Activated B cell treated with CpG ODN at 0.5 μM for 24 hours (primary cell): ENCODE measurements around the gene ZFYVE16. TPM values are rescaled to one million over a fixed set of nuclear protein-coding genes. Genes with fewer than 3 reads are reported as not detected.
"Not testable (repeated sequence)": the region's sequence is repeated elsewhere in the genome, so short reads cannot be mapped to it uniquely, and the experiment has no call there.

Source experiments
- ATAC-seq: fragments of 200-7000 bp; cut with Tn5 transposase; one replicate; pipeline ENCODE4 v1.10.0; 2021; ENCODE audit warnings: low read depth, mild to moderate bottlenecking, moderate library complexity
- CTCF ChIA-PET: fragments of 350-600 bp; sonication (Branson Sonifier 250); formaldehyde crosslinking; loops from one replicate; lab custom pipeline; 2021; ENCODE audit warnings: antibody characterized with exemption; lab: Charles Lee
- POLR2A ChIA-PET: fragments of 350-600 bp; sonication (Branson Sonifier 250); formaldehyde crosslinking; loops from one replicate; lab custom pipeline; 2021; ENCODE audit warnings: antibody characterized with exemption; lab: Charles Lee
- DNase-seq: peaks from one replicate; pipeline ENCODE4 v3.0.0; 2022
- H3K27ac Mint-ChIP-seq: one replicate; pipeline ENCODE4 v1.8.0; 2020; ENCODE audit warnings: mixed read lengths
- H3K27me3 Mint-ChIP-seq: one replicate; pipeline ENCODE4 v1.8.0; 2021; ENCODE audit warnings: mixed read lengths
- H3K36me3 Mint-ChIP-seq: one replicate; pipeline ENCODE4 v1.8.0; 2021; ENCODE audit warnings: low read depth, mixed read lengths
- H3K4me1 Mint-ChIP-seq: one replicate; pipeline ENCODE4 v1.8.0; 2021; ENCODE audit warnings: mixed read lengths
- H3K4me3 Mint-ChIP-seq: one replicate; pipeline ENCODE4 v1.8.0; 2020; ENCODE audit warnings: mild to moderate bottlenecking, mixed read lengths
- H3K9me3 Mint-ChIP-seq: one replicate; pipeline ENCODE4 v1.8.0; 2020; ENCODE audit warnings: mixed read lengths
- intact Hi-C: fragments of 100-400 bp; cut with micrococcal nuclease; formaldehyde crosslinking; loops from one replicate; pipeline ENCODE4 v1.15.1; 2024
- total RNA-seq: library from RNA; stranded (reverse); gene quantifications from 2 replicates; pipeline ENCODE4 v1.2.3, GENCODE V29; 2022
- TF ChIP-seq, protein P1 (sequence below): fragments of 200-600 bp; IDR thresholded peaks from one replicate; pipeline ENCODE4 v1.8.0; 2022; ENCODE audit warnings: antibody characterized with exemption, mild to moderate bottlenecking

The ZFYVE16 gene
- total RNA-seq, 1 donor from 2014 or later, result 21.1 TPM

DNA sequence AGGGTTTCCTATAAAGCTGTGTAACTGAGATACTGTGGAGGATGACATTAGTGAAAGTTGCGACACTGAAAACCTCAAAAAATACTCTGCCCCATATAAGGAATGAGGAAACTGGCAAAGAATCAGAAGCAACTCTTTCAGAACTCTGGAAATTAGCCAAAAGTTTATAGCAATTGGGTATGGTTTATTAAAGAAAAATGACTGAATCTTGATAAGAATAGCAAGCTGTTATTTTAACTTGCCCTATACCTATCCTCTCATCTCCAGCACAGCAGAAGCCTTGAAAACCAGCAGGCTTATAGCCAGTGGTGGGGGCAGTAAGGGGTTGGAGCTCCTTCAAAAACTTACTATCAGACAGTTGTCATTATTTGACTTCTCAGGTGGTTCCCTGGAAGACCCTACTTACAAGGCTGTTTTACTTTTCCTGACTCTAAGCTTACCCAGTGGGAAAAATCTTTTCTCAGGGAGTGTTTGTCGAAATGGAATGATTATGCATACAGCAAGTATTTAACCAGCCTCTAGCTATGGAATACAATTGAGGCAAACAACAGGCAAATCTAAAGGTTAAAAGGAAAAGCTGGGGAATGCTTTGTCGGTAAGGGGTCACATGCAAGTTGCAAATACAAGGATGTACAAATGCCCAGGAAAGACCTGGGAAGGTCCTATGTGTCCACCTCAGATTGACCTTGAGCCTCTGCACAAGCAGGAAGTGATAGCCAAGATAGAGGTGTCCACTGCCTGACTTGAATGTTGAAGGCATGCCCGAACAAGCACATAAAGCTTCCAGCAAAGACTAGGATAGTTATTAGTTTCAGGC lies 59.0 kb downstream of the ZFYVE16 start:
- TF ChIP-seq, protein P1, sequence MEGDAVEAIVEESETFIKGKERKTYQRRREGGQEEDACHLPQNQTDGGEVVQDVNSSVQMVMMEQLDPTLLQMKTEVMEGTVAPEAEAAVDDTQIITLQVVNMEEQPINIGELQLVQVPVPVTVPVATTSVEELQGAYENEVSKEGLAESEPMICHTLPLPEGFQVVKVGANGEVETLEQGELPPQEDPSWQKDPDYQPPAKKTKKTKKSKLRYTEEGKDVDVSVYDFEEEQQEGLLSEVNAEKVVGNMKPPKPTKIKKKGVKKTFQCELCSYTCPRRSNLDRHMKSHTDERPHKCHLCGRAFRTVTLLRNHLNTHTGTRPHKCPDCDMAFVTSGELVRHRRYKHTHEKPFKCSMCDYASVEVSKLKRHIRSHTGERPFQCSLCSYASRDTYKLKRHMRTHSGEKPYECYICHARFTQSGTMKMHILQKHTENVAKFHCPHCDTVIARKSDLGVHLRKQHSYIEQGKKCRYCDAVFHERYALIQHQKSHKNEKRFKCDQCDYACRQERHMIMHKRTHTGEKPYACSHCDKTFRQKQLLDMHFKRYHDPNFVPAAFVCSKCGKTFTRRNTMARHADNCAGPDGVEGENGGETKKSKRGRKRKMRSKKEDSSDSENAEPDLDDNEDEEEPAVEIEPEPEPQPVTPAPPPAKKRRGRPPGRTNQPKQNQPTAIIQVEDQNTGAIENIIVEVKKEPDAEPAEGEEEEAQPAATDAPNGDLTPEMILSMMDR, result no peak
- Mint-ChIP-seq H3K36me3 (peaks cover 82% of the 10 kb centered on the region), H3K9me3 (peaks cover 35% of the 10 kb centered on the region), H3K4me1 (no peaks in the 10 kb centered on the region), H3K4me3 (no peak overlapping the region), H3K27ac (no peak overlapping the region), H3K27me3 (no peaks in the 10 kb centered on the region)
- CTCF ChIA-PET, result no interaction called here
- POLR2A ChIA-PET, result no interaction called here
- intact Hi-C loops, result no loop called here
- no peak for DNase-seq
- ATAC-seq, result no peak

DNA sequence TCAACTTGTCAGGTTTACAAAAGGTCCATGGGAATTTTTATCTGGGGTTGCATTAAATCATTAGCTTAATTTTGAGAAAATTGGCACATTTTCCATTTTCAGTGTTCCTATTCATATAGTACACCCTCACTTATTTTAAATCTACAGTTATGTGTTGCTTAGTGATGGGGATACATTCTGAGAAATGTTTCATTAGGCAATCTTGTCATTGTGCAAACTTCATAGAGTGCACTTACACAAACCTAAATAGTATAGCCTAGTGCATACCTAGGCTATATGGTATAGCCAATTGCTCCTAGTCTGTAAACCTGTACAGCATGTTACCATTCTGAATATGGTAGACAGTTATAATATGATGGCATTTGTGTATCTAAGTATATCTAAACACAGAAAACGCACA lies 60.3 kb downstream of the ZFYVE16 start:
- POLR2A ChIA-PET, result no interaction called here
- Mint-ChIP-seq H3K4me1 (no peaks in the 10 kb centered on the region), H3K27ac (no peak overlapping the region), H3K36me3 (peaks cover 78% of the 10 kb centered on the region), H3K4me3 (no peak overlapping the region), H3K9me3 (peaks cover 29% of the 10 kb centered on the region), H3K27me3 (no peaks in the 10 kb centered on the region)
- DNase-seq, result no peak
- ATAC-seq, result no peak
- intact Hi-C loops, result no loop called here
- TF ChIP-seq, protein P1, result no peak
- CTCF ChIA-PET, result no interaction called here

DNA sequence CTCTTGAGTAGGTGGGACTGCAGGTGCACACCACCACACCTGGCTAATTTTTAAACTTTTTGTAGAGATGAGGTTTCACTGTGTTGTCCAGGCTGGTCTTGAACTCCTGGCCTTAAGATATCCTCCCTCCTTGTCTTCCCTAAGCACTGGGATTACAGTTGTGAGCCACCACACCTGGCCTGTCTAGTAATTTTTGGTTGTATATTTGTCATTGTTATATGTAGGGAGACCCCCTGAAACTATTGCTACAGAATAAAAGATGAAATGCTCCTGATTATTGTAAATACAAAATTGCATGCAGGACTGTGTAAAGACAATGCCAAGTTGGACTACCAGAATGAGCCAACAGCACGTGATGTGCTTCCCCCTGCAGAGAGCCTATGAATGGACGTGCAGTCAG lies 62.8 kb downstream of the ZFYVE16 start:
- DNase-seq, H3K4me3 Mint-ChIP-seq, POLR2A ChIA-PET, H3K4me1 Mint-ChIP-seq, CTCF ChIA-PET, H3K27ac Mint-ChIP-seq, H3K27me3 Mint-ChIP-seq, intact Hi-C loops, ATAC-seq: not testable (repeated sequence)
- Mint-ChIP-seq H3K9me3 (peaks cover 16% of the 10 kb centered on the region), H3K36me3 (peaks cover 75% of the 10 kb centered on the region)

DNA sequence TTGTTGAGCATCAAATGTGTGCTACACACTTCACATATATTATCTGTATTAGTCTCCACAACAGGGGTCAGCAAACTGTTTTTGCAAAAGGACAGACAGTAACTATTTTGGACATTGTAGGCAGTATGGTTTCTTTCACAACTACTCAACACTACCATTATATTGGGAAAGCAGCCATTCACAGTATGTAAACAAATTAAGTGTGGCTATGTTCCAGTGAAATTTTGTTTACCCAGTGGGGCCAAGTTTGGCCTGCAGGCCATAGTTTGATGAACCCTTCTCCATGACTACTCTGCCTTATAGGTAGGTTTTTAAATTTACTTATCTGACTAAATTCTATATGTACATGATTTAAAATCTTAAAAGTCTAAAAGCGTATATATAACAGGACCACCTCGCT lies 67.1 kb downstream of the ZFYVE16 start:
- H3K27ac Mint-ChIP-seq, result no peak overlapping the region
- ChIA-PET POLR2A (no interaction called here), CTCF (no interaction called here)
- no peak overlapping the region for H3K4me3 Mint-ChIP-seq
- H3K27me3 Mint-ChIP-seq, result no peaks in the 10 kb centered on the region
- H3K36me3 Mint-ChIP-seq, result peaks cover 62% of the 10 kb centered on the region
- ATAC-seq (no peak), DNase-seq (no peak)
- TF ChIP-seq, protein P1, result no peak
- intact Hi-C loops, result no loop called here
- no peaks in the 10 kb centered on the region for H3K4me1 Mint-ChIP-seq
- peaks cover 10% of the 10 kb centered on the region for H3K9me3 Mint-ChIP-seq

DNA sequence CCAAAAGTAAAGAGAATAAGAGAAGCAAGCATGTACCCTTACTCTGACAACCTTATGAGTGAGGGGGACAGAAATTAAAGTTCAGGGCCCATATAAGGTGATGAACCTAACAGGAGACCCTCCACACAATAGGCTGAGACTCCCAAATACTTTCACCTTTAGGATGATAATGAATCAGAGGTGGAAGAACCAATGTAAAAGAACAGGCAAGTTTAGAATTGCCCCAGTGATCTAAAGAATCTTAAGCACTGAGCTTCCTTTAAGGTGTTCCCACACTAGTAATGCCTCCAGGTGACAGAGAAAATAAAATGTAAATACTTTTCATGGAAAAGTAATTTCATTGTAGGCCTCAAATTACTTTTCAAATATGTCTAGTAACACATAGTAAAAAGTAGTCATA lies 71.8 kb downstream of the ZFYVE16 start:
- peaks cover 41% of the 10 kb centered on the region for H3K36me3 Mint-ChIP-seq
- peaks cover 4% of the 10 kb centered on the region for H3K27me3 Mint-ChIP-seq
- H3K27ac Mint-ChIP-seq, result no peak overlapping the region
- POLR2A ChIA-PET, result no interaction called here
- intact Hi-C loops, result no loop called here
- no peaks in the 10 kb centered on the region for H3K4me1 Mint-ChIP-seq
- H3K4me3 Mint-ChIP-seq, result no peak overlapping the region
- TF ChIP-seq, protein P1, result no peak
- peaks cover 22% of the 10 kb centered on the region for H3K9me3 Mint-ChIP-seq
- ATAC-seq (no peak), DNase-seq (no peak)
- CTCF ChIA-PET, result interaction anchor here (2.4 kb wide), 1 partner anchor 192 kb away, joined by 8 read pairs; no protein-coding TSS in a partner anchor
